Tibial nerve (tissue), 4 donors: ENCODE results near the gene CYTH4.

Source experiments
- CTCF ChIP-seq, 5 experiments: fragments of 200-600 bp in 3 of 5; fragments of 450-650 bp in 2 of 5; sonication (generic) in 3 of 5; IDR thresholded peaks; one replicate each; pipeline ENCODE4 v1.5.1; 2016 to 2019; ENCODE audit warnings: antibody characterized with exemption in 5 of 5, mild to moderate bottlenecking in 3 of 5, moderate library complexity in 2 of 5
- EP300 ChIP-seq, 2 donors: sonication (generic); formaldehyde crosslinking; IDR thresholded peaks; one replicate each; pipeline ENCODE4 v1.6.1; 2017; ENCODE audit warnings: antibody characterized with exemption in 2 of 2, mild to moderate bottlenecking in 1 of 2
- POLR2A ChIP-seq, 2 donors: fragments of 450-650 bp; IDR thresholded peaks; one replicate each; pipeline ENCODE4 v1.6.1; 2017; ENCODE audit warnings: antibody characterized with exemption in 2 of 2, mild to moderate bottlenecking in 2 of 2, moderate library complexity in 2 of 2

- no peak for TF ChIP-seq EP300 (IDR thresholded peaks at IDR 0.05)
- no peak for TF ChIP-seq POLR2A (IDR thresholded peaks at IDR 0.05)
- no peak for TF ChIP-seq CTCF (IDR thresholded peaks at IDR 0.05)
These were observed 52.8 kb downstream of the CYTH4 start for GRCh38 chr22:37334859-37335805.
